Anterior cingulate cortex (tissue), 58 donors: ENCODE results near the gene GNG7.
"Not testable (repeated sequence)": the region's sequence is repeated elsewhere in the genome, so short reads cannot be mapped to it uniquely, and the experiment has no call there.

Experiments used
- DNase-seq, 58 donors: peaks; one replicate each; lab custom pipeline; 2025; lab: John Stamatoyannopoulos, UW

Gene GNG7

DNA sequence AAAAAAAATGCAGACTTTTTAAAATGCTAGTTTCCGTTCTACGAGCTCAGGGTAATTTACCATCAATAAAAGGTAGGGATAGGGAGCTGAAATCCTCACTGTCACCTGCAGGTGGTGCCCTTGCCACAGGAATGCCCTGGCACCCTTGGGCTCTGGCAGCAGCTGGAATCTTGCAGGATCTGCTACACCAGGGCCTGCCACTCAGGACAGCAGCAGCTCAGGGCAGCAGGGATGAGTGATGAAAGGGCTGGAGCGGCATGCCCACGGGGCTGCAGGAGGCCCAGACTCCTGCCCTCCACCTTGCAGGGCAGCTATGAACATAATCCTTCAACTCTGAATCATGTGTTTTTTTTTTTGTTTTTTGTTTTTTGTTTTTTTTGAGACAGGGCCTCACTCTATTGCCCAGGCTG, 54.0 kb downstream of the GNG7 start:
- peak in 53 of 58 donors; percentile 9 to 87 (median 68) for DNase-seq

- no peak for DNase-seq
Measured at GRCh38 chr19:2648099-2648498, 54.4 kb downstream of the GNG7 start.

- DNase-seq: no peak
Measured at GRCh38 chr19:2646866-2647535, 55.5 kb downstream of the GNG7 start.

DNA sequence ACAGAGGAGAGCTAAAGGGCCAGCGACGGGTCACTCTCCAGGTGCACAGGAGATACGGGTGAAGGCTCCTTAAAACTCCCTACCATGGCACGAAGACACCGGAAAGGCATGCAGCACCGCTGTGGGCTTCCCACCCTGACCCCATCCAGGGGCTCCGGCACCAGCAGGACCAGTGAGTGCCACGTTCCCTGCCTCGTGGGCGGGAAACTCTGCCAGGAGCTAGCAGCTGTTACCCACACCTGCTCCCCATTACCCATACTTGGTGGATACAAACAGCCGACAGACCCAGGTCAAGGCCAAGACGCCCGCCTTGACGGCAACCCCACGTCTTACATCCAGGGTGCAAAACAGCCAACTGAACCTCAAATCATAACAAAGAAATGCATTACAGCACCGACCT, 56.7 kb downstream of the GNG7 start:
- no peak for DNase-seq

DNA sequence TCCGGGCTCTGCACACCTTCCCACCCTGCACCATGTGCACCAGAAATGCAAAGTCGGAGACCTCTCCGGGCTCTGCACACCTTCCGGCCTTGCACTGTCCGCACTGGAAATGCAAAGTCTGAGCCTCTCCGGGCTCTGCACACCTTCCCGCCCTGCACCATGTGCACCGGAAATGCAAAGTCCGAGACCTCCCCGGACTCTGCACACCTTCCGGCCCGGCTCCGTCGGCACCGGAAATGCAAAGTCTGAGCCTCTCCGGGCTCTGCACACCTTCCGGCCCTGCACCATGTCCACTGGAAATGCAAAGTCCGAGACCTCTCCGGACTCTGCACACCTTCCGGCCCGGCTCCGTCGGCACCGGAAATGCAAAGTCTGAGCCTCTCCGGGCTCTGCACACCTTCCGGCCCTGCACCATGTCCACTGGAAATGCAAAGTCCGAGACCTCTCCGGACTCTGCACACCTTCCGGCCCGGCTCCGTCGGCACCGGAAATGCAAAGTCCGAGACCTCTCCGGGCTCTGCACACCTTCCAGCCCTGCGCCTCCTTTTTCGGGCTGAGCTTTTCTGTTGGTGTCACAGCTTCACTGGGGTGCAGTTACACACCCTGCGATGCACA, 59.3 kb downstream of the GNG7 start:
- DNase-seq: not testable (repeated sequence)

GRCh38 chr19:2641332-2641698, 61.2 kb downstream of the GNG7 start:
- no peak for DNase-seq

- no peak for DNase-seq
Measured at GRCh38 chr19:2640563-2641331, 61.7 kb downstream of the GNG7 start.

- DNase-seq: no peak
Measured at GRCh38 chr19:2639999-2640398, 62.5 kb downstream of the GNG7 start.

GRCh38 chr19:2638417-2638940, 64.0 kb downstream of the GNG7 start:
- DNase-seq: no peak

DNA sequence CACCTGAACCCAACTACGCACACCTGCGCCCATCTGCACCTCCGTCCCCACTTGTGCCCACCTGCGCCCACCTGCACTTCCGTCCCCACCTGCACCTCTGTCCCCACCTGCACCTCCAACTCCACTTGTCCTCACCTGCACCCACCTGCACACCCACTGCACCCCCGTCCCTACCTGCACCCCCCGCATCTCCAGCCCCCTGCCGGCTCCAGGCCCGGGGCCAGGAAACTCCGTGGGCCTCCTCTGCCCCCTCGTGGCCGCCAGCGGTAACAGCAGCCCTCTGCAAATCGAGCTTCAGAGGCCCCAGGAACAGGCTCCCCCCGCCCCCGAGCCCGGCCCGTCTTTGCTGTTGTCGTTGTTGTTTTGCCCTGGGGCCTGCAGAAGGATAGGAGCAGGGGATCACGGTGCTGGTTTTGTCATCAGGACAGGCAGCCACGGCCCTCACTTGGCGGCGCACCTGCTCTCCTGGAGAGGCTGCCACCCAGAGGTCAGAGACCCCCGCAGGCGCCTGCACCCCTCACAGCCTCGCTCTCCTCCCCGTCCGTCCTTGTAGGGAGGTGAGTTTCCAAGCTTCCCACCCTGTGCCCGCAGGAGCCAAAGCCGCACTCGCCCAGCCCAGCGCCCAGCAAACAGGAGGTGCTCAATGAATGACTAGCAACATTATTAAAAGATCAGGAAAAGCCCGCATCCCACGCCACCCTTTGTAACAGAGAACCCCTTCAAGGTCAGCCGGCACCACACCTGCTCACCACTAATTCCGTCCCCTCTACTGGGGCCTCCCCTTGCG, 65.4 kb downstream of the GNG7 start:
- DNase-seq: peak in 46 of 58 donors; percentile 5 to 69 (median 40)

- no peak for DNase-seq
Measured at GRCh38 chr19:2636141-2636896, 66.2 kb downstream of the GNG7 start.

- DNase-seq: no peak
Measured at GRCh38 chr19:2634960-2635359, 67.5 kb downstream of the GNG7 start.

DNA sequence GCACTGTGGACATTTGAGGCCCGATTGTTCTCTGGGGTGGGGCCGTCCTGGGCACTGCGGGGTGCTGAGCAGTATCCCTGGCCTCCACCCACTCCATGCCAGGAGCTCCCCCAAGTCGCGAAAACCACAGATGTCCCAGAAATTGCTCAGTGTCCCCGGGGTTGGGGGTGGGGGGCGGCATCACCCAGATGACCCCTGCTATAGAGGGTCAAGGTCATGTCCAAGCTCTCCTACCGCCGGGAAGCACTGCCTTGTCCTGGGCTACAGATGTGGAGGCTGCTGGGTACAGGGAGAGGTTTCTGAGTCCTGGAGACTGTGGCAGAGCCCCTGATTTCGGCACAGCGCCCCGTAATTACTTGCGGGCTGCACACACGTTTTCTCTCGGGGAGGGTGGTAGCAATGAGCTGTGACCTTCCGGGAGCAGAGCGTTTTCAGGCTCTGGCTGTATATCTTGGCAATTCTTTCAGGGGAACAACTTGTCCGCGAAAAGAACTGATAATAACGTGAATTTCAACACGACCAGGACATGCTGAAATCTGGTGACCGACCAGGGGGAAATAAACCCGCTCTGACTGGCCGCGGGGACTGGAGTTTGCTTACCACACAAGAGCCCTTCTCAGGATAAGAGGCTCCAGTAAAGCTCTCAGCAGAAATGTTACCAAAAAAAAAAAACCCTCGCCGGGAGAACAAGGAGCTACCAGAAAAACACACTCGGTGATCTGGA, 68.1 kb downstream of the GNG7 start:
- peak in 6 of 58 donors; percentile 10 to 51 (median 20) for DNase-seq

DNA sequence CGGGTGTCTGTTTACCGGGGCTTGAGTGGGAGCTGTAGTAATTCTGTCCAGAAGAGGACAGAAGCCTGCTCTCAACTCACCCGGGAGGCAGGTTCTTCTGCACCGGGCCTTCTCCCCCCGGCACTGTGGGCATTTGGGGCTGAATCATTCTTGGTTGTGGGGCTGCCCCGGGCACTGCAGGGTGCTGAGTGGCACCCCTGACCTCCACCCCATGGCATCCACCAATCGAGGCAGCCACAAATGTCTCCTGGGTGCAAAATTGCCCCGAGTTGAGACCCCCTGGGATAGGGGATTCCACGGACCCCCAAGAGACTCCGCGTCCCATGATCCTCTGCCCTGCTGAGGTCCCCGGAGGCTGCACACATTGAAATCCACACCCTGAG, 68.8 kb downstream of the GNG7 start:
- DNase-seq: peak in 1 of 58 donors; percentile 47

DNA sequence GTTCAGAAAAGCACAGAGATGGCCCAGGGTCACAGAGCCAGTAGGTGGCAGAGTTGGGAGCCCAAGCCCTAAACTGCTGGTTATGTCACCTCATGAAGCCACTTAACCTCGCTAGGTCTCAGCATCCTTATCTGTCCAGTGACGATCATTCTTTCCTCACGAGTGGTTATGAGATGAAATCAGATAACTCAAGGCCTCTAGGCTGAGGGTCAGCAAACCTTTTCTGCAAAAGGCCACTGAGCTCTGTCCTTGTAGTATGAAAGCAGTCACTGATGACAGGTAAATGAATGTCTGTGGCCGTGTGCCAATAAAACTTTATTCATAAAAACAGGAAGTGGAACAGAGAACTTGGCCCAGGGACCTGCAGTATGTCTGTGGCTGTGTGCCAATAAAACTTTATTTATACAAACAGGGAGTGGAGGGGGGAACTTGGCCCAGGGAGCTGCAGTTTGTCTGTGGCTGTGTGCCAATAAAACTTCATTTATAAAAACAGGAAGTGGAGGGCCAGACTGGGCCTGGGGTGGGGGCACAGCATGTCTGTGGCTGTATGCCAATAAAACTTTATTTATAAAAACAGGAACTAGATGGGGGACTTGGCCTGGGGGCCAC, 71.2 kb downstream of the GNG7 start:
- DNase-seq: no peak

DNA sequence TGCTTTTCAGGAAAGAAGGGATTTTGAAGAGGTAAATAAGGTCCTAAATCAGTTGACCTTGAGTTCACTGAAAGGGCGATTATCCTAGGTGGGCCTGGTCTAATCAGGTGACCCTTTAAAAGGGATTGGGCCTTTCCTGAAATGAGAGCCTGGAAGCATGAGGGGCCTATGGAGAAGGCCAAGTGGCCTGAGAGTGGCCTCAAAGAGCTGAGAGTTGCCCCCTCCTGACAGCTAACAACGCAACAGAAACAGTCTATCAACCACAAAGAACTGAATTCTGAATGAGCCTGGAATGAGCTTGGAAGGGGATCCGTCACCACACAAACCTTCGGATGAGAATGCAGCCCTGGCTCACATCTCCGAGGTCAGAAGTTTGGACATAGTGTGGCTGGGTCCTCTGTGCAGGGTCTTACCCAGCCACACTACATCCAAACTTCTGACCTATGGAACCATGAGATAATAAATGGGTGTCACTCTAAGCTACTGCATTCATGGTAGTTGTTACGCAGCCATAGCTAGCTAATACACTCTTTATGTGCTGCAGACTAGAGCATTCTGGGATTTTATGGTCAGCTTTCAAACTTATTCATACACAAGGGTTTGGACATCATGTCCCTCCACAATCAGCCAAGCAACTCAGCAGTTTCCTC, 72.0 kb downstream of the GNG7 start:
- no peak for DNase-seq

- DNase-seq: no peak
Measured at GRCh38 chr19:2629491-2630351, 72.8 kb downstream of the GNG7 start.
